NCI-H2227 (cell line): ENCODE measurements around the gene P2RX4.
"Not testable (repeated sequence)": the region's sequence is repeated elsewhere in the genome, so short reads cannot be mapped to it uniquely, and the experiment has no call there.

Experiments
- DNase-seq: peaks from one replicate; lab custom pipeline; 2025; ENCODE audit not compliant: unreplicated experiment; lab: John Stamatoyannopoulos, UW

The P2RX4 gene

GRCh38 chr12:121187501-121187900 is 22.4 kb upstream of the P2RX4 start:
- no peak for DNase-seq

GRCh38 chr12:121188227-121188626 is 21.7 kb upstream of the P2RX4 start:
- DNase-seq: no peak

GRCh38 chr12:121189131-121189530 is 20.8 kb upstream of the P2RX4 start:
- DNase-seq: no peak

GRCh38 chr12:121189619-121190155 is 20.2 kb upstream of the P2RX4 start:
- DNase-seq: no peak

DNA sequence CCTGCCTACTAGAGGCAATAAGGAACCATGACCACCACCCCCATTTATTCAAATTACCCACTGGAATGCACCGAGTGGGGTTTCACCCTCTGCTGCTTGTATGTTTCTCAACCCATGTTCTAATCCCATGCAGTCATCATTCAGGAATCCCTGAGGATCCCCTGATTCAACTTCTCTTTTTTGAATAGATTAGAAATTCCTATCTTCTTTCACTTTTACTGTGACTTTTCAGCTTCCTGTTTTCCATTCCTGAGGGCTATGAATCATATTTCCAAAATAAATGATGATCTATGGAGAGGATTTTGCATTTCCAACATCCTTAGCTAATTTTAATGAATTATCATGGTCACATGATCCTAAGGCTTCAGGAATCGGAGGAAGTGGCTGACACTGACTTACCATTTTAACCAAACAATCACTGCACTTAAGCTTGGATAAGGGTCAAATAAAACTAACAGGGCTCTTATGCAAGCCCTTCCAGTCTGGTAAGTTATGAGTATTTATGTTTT is 19.4 kb upstream of the P2RX4 start:
- DNase-seq: no peak

DNA sequence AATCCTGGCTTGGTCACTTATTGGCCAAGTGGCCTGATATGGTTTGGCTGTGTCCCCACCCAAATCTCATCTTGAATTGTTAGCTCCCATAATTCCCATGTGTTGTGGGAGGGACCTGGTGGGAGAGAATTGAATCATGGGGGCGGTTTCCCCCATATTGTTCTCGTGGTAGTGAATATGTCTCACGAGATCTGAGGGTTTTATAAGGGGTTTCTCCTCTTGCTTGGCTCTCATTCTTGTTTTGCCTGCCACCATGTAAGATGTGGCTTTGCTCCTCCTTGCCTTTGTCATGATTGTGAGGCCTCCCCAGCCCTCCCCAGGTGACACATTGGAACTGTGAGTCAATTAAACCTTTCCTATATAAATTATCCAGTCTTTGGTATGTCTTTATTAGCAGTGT is 18.8 kb upstream of the P2RX4 start:
- no peak for DNase-seq

GRCh38 chr12:121196902-121197301 is 13.0 kb upstream of the P2RX4 start:
- no peak for DNase-seq

GRCh38 chr12:121198949-121199348 is 11.0 kb upstream of the P2RX4 start:
- DNase-seq: no peak

GRCh38 chr12:121201140-121201539 is 8.8 kb upstream of the P2RX4 start:
- DNase-seq: not testable (repeated sequence)

GRCh38 chr12:121202407-121203355 is 7.2 kb upstream of the P2RX4 start:
- DNase-seq: no peak

- DNase-seq: no peak
Observed at GRCh38 chr12:121203482-121203881, 6.4 kb upstream of the P2RX4 start.

DNA sequence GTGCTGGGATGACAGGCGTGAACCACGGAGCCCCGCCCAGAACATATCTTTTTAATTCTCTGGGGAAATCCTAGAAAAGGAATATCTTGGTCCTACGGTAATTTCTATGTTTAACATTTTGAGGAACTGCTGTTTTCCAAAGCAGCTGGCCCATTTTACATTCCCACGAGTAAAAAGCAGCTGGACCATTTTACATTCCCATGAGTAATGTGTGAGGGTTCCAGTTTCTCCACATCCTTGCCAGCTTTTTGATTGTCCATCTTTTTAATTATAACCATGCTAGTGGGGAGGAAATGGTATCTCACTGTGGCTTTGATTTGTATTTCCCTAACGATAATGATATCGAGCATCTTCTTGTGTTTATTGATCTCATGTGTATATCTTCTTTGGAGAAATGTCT is 4.4 kb upstream of the P2RX4 start:
- DNase-seq: no peak

DNA sequence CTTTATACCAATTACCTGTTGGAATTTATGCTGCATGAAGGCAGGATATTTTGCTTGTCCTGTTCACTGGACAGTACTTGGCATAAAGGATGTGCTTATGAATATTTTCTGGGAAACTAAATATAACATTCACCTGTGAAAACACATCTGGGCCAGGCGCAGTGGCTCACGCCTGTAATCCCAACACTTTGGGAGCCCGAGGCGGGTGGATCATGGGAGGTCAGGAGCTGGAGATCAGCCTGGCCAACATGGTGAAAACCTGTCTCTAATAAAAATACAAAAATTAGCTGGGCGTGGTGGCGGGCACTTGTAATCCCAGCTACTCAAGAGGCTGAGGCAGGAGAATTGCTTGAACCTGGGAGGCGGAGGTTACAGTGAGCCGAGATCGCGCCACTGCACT is 1.4 kb upstream of the P2RX4 start:
- not testable (repeated sequence) for DNase-seq

DNA sequence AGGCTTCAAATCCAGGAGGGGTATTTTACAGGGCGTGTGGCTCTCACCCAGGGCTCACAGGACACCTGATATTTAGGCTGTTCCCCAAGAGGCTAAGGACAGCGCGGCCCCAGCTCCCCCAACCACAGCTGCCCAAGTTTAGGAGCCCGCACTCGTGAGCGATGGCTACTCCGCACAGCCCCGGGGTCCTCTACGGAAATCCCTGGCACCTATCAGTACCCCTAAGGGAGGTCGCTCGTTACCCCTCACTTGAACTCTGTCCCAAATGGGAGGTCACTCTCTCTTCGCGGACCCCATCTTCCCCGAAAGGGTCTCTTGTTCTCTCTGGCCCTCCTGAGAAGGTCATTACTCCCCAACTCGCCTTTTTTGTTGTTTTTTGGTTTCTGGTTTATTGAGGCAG is 708 bp upstream of the P2RX4 start:
- no peak for DNase-seq

GRCh38 chr12:121212875-121213274 is 2.9 kb downstream of the P2RX4 start:
- no peak for DNase-seq

DNA sequence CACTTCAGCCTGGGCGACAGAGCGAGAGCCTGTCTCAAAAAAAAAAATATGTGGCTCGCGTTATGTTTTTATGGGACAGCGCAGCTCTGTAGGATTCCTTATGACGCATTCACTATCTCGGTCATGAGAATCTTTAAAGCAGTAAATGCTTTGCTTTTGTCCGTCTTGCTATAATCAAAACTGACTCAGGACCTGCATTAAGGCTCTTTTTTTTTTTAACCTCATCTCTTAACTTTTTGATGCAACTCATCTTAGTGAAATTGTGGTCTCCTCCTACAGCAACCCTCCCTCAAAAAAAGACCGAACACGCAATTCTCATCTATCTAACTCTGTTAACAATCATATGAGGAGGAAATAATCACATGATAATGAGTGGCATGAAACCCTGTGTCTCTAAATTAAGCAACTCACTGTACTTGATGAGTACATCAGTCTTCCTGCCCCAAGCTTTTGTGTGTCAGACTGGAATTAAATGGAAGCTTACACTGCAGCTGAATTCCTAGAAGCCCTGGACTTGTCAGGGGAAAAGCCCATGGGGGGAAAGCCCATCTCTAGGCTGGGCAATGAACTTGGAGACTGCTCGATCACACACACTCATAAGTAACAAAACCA is 4.3 kb downstream of the P2RX4 start:
- DNase-seq: no peak

- DNase-seq: no peak
Observed at GRCh38 chr12:121214855-121215745, 5.2 kb downstream of the P2RX4 start.

DNA sequence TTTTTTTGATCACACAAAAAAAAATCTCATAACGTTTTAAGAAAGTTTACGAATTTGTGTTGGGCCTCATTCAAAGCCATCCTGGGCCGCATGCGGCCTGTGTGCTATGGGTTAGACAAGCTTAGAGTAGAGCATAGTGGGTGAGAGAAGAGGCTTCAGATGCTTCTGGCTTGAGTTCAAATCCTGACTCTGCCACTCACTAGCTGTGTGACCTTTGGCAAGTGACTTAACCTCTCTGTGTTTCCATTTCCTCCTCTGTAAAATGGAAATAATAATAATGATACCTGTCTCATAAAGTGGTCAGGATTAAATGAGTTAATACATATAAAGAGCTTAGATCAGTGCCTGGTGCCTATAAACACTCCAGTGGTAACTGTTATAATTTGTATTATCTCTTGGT is 6.2 kb downstream of the P2RX4 start:
- DNase-seq: no peak

DNA sequence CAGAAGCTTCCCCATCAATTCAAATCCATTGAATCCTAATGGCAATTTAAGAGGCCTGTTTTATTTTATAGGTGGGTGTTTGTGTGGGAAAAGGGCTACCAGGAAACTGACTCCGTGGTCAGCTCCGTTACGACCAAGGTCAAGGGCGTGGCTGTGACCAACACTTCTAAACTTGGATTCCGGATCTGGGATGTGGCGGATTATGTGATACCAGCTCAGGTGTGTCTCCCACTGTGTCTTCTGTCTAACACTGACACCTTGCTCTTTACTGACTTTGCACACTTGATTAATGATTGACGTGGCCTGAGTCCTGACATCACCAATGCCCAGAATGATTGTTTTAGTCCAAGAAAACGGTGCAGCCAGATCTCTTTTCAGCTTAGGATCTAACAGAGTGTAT is 7.1 kb downstream of the P2RX4 start:
- no peak for DNase-seq

DNA sequence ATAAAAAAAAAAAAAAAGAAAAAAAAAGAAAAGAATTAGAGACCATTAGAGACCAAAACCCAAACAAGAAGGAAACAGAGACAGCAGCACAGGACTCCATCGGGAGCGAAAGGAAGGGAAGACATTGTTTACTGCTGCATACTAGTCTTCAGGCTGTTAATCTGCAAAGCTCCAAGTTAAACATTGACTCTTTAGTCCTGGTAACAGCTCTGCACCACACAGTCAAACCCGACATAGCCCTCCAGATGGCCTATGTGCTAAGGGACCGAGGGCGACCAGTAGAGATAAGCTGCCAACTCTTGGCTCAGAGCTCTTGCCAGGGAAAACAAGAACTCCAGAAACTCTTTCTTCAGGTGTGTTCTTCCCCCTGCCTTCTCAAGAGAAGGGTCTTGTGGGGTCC is 7.8 kb downstream of the P2RX4 start:
- DNase-seq: no peak
